T-helper 2 cell treated with Interferon-gamma antibody and Interleukin-4, amounts not matched to agents 5 μg/mL and 100 μg/mL, for 36 hours (primary cell): ENCODE data around the gene SLC7A5.

Experiments
- DNase-seq: peaks from one replicate; pipeline ENCODE4 v3.0.0; 2021; ENCODE audit warnings: low spot score
- H3K27ac Mint-ChIP-seq: one replicate; pipeline ENCODE4 v1.8.0; 2021; ENCODE audit warnings: mild to moderate bottlenecking, mixed read lengths
- H3K27me3 Mint-ChIP-seq: one replicate; pipeline ENCODE4 v1.8.0; 2021; ENCODE audit warnings: low read depth, mixed read lengths
- H3K36me3 Mint-ChIP-seq: one replicate; pipeline ENCODE4 v1.8.0; 2021; ENCODE audit warnings: low read depth, mixed read lengths
- H3K4me1 Mint-ChIP-seq: one replicate; pipeline ENCODE4 v1.8.0; 2021; ENCODE audit warnings: low read depth, mixed read lengths
- H3K4me3 Mint-ChIP-seq: one replicate; pipeline ENCODE4 v1.8.0; 2022; ENCODE audit warnings: mild to moderate bottlenecking, moderate library complexity, mixed read lengths
- H3K9me3 Mint-ChIP-seq: one replicate; pipeline ENCODE4 v1.8.0; 2021; ENCODE audit warnings: mixed read lengths

Gene SLC7A5

DNA sequence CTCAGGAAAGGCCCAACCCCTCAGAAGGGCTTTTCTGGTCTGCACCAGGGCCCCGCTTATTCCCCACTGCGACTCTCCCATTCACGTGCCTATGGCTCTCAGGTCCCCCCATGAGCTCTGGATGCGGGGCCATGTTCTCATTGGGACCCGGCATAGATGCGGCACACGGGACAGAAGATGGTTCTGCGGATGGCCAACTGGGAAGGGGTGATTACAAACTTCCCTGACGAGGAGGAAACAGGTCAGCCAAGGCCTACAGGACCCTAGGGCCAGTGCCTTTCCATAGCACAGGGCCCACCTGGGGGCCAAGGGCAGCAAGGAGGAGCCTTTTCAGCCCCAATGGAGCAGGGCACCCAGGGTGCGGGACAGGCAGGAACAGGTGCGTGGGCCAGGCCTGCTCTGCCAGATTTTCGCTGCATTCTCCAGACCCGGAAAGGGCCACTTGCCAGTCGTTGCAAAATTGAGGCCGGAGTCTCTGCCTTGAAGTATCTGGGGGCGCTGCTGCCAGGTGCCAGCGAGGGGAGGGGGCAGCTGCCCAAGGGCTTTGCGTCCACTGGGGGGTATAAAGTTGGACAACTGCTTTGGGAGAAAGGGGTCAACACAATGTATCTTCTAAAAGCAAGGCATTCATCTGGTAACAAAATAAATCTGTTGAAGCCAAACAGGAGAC, 20.5 kb downstream of the SLC7A5 start:
- Mint-ChIP-seq H3K4me3 (no peak overlapping the region), H3K4me1 (peaks cover 18% of the 10 kb centered on the region), H3K36me3 (peaks cover 40% of the 10 kb centered on the region), H3K9me3 (no peaks in the 10 kb centered on the region), H3K27ac (no peak overlapping the region), H3K27me3 (no peaks in the 10 kb centered on the region)
- no peak for DNase-seq

DNA sequence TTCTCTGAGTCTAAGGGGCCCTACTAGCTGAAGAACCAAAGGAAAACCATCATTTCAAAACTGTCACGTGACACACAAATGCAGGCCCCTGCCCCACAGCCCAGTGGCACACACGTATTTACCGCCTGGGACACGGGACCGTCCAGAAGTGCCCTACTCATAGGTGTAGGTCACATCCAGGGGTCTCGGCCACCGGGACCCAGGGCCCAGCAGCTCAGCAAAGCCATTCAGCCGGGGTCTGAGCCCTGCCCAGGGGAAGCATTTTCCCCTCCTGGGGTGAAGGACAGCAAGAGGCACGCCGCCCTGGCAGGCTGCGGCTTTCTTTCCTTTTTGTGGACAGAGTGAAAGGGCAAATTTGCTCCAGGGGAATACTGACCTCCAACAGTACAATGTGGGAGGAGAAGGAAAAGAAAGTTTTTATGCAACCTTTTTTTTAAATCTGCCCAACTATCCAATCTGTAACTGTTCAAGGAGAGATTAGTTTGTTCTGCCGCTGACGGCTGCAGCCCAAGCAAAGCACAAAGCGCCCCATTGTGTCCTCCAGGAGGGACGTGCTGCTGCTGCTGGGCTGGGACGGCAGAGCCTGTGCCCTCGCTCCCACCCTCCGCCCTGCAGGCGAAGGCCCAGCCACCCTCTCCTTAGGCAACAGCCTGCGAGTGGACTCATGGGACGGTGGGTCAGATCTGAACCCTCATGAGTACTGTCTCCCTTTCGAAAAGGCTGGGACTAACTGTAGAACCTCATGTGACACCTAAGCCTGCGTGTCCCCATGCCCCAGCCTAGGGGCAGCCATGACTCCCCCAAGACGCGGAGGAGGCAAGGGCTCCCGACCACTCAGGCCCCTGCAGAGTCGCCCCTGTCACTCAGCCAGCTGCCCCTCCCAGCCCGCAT, 21.3 kb downstream of the SLC7A5 start:
- Mint-ChIP-seq H3K27ac (no peak overlapping the region), H3K9me3 (no peaks in the 10 kb centered on the region)

DNA sequence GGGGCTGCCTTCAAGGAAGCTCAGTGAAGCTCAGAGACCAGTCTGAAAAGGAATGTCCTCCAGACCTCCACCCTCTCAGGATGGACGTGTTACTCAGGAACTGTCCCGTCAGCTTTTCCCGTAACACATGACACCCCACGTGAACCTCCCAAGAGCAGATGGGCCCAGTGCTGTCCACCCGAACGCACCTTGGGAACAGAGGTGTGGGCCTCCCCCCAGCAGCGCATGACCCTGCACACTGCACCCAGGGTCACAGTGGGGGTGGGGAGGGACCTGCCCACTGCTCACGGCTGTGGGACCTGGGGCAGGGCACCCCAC, 21.9 kb downstream of the SLC7A5 start:
- no peak for DNase-seq
- H3K36me3 Mint-ChIP-seq, result peaks cover 40% of the 10 kb centered on the region
- H3K27me3 Mint-ChIP-seq, result no peaks in the 10 kb centered on the region
- H3K4me1 Mint-ChIP-seq, result peaks cover 5% of the 10 kb centered on the region
- no peak overlapping the region for H3K27ac Mint-ChIP-seq
- no peak overlapping the region for H3K4me3 Mint-ChIP-seq
- H3K9me3 Mint-ChIP-seq, result no peaks in the 10 kb centered on the region

More for the DNA sequence above, 21.3 kb downstream of the SLC7A5 start:
- no peak for DNase-seq
- Mint-ChIP-seq H3K36me3 (peaks cover 37% of the 10 kb centered on the region), H3K4me1 (peaks cover 11% of the 10 kb centered on the region), H3K4me3 (no peak overlapping the region), H3K27me3 (no peaks in the 10 kb centered on the region)

DNA sequence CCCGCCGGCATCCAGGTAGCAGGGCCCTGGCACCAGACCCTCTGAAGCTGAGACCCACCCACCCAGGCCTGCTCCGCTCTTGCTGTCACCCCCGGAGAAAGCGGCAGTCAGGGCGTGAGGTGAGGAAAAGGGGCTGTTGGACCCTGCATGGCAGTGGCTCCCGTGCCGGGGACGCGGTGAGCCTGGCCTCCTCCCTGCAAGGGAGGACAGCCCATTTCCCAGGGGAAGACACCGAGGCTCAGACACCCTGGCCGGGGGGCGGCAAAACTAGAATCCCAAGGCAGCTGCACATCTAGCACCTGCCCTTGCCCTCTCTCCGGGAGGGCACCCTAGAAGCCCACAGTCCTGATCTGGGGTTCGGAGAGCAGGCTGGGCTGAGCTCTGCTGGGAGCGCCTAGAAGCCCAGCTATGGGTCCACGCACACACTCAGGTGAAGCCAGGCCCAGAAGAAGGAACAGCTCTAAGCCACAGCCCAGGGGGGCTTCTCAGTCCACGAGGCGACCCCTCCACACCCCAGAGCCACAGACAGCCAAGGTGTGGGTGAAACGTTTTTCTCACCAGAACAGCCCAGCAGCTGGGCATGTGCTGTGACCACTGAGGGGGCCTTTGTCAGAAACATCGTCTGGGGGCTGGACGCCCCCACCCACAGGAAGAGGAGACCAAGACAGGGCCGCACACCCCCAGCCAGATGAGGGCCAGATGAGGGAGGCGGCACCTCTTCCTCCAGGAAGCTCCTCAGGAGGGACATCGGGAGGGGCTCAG, 22.4 kb downstream of the SLC7A5 start:
- Mint-ChIP-seq H3K4me1 (peaks cover 2% of the 10 kb centered on the region), H3K4me3 (no peak overlapping the region), H3K9me3 (no peaks in the 10 kb centered on the region), H3K27ac (no peak overlapping the region), H3K36me3 (peaks cover 41% of the 10 kb centered on the region), H3K27me3 (no peaks in the 10 kb centered on the region)
- DNase-seq, result no peak

DNA sequence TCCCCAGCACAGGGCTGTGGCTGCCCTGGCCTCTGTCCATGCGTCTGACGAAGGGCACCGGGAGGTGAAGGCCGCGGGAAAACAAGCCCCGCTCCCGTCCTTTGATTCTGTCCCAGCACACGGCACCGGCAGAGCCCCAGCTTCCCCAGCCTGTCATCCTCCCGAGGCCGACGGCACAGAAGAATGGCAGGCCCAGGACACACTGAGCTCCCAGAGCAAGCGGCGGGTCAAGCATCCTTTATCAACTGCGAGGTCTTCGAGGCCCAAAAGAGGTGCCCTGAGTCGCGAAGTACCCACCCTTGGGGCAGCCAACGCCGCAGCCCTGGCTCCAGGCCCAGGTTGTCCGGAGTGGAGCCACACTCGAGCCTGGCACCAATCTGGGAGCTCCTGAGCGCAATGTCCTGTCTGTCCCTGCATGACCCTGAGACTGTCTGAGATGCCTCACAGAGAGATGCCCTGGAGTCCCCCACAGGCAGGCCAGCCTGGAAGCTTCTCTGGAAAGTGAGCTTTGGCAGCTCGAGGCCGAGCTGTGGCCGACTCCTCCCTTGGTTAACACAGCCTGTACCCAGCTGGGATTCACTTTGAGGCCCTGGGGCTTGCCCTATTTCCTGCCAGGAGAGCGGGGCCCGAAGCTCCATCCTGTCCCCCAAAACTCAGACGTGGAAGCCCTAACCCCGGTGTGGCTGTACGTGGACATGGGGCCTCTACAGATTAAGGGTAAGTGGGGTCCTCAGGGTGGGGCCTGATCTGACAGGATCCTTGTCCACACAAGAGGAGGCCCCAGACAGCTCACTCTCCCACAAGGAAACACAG, 23.3 kb downstream of the SLC7A5 start:
- Mint-ChIP-seq H3K27me3 (no peaks in the 10 kb centered on the region), H3K4me3 (no peak overlapping the region), H3K9me3 (no peaks in the 10 kb centered on the region), H3K36me3 (peaks cover 39% of the 10 kb centered on the region), H3K27ac (no peak overlapping the region), H3K4me1 (peaks cover 2% of the 10 kb centered on the region)
- no peak for DNase-seq

DNA sequence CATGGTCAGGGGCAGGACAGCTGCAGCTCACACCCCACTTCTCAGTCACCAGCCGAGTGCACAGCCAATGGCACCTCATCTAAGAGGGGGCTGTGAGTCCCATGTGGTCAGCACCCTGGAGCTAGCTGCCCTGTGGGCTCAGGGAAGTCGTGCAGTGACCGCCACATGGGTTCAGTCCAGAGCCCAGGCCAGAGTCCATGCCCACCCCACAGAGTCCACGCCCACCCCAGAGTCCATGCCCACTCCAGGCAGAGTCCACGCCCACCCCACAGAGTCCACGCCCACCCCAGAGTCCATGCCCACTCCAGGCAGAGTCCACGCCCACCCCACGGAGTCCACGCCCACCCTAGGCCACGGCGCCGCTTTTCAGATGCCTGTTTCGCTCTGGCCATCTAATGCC, 24.1 kb downstream of the SLC7A5 start:
- H3K27ac Mint-ChIP-seq, result no peak overlapping the region
- no peak for DNase-seq
- H3K4me3 Mint-ChIP-seq, result no peak overlapping the region
- H3K27me3 Mint-ChIP-seq, result no peaks in the 10 kb centered on the region
- H3K36me3 Mint-ChIP-seq, result peaks cover 33% of the 10 kb centered on the region
- H3K9me3 Mint-ChIP-seq, result no peaks in the 10 kb centered on the region
- peaks cover under 1% of the 10 kb centered on the region for H3K4me1 Mint-ChIP-seq

DNA sequence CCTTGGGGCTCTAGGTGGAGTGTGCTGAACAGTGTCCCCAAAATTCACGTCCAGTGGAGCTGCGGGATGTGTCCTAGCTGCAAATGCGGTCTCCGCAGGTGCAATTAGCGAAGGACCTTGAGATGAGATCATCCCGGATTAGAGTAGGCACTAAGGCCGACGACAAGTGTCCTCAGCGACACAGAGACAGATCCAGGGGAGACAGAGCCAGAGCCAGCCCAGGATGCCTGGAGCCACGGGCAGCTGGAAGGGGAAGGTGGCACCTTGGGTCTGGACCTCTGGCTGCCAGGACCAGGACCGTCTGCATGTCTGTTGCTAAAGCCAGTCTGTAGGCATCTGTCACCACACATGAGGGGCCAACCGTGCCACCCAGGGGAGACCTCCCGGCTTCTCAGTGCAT, 24.5 kb downstream of the SLC7A5 start:
- Mint-ChIP-seq H3K4me3 (no peak overlapping the region), H3K36me3 (peaks cover 31% of the 10 kb centered on the region)

DNA sequence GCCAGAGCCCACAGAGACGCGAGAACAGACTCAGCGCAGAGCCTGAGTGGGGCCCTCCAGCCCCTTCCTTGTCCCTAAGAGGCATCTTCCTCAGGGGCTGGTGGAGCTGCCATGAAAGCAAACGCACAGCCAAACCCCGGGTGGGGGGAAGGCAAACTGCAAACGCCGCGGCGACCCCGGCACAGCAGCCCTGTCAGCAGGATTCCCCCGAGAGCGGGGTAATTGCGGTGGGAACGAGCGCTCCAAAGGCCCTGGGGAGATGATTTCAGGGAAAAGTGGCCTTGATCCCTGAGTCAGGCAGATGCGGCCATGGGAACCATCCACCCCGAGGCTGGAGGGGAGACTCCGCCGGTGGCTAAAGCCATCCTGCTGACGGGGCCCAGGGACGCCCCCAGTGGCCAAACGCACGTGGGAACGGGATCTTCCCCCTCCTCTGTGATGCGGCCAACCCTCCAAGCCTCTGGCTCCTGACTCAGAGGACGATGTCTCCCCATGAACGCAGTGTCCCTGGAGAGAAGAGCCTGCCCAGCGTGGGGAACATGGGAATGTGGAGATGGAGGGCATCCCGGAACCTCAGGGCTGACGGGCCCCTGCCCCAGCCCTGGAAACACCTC, 25.1 kb downstream of the SLC7A5 start:
- DNase-seq, result no peak
- Mint-ChIP-seq H3K27me3 (no peaks in the 10 kb centered on the region), H3K27ac (no peak overlapping the region), H3K9me3 (no peaks in the 10 kb centered on the region), H3K4me1 (no peaks in the 10 kb centered on the region), H3K36me3 (peaks cover 31% of the 10 kb centered on the region), H3K4me3 (no peak overlapping the region)

More for the DNA sequence above, 24.5 kb downstream of the SLC7A5 start:
- no peaks in the 10 kb centered on the region for H3K9me3 Mint-ChIP-seq
- H3K27me3 Mint-ChIP-seq, result no peaks in the 10 kb centered on the region
- no peak for DNase-seq
- no peak overlapping the region for H3K27ac Mint-ChIP-seq
- no peaks in the 10 kb centered on the region for H3K4me1 Mint-ChIP-seq

DNA sequence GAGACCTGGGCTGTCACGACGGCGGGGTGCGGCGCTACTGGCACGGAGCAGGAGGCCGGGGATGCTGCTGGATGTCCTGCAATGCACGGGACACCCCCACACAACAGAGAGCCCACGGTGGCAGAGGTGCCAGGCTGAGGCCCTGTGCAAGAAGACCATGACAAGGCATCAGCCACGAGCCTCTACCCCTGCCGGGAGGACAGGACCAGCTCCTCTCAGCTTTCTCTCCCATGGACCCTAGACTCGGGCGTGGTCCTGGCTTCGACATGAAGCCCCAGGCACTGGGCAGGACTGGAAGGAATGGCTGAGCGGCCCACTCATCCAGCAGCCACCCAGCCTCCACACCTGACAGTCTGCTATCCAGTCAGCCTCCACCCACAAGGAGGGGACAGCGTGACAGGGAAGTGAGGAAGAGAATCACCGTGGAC, 25.6 kb downstream of the SLC7A5 start:
- Mint-ChIP-seq H3K27me3 (no peaks in the 10 kb centered on the region), H3K4me3 (no peak overlapping the region), H3K36me3 (peaks cover 28% of the 10 kb centered on the region), H3K27ac (no peak overlapping the region), H3K4me1 (no peaks in the 10 kb centered on the region), H3K9me3 (no peaks in the 10 kb centered on the region)
- no peak for DNase-seq

DNA sequence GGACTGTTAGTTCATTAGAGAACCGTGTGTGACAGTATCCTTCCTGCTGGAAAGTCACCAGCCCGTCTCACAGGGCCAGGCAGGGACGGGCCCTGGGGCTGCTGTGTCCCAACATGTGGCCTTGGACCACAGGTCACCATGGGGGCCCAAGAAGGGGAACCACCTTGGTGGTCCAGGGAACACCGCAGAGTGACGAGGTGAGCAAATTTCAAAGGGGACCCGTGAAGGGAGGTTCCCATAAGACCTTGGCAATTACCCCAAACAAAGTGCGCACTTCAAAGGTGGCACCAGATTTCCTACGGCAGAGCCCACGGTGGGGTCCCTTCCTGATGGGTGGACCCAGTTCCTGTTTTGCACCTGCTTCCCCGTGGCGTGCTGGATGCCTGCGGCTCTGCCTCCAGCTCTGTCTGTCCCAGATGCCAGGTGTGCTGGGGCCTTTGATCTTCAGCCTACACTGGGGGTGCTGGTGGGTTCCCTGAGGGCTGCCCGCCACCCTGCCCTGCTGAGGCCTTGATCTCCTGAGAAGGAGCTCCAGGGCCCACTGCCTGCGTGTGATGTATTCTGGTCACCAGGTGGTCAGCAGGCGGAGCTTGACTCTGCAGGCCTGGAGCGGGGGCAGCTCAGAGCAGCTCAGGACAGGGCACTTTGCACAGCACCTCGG, 27.0 kb downstream of the SLC7A5 start:
- Mint-ChIP-seq H3K4me3 (no peak overlapping the region), H3K4me1 (no peaks in the 10 kb centered on the region), H3K36me3 (peaks cover 20% of the 10 kb centered on the region), H3K27me3 (no peaks in the 10 kb centered on the region), H3K9me3 (no peaks in the 10 kb centered on the region), H3K27ac (peak overlapping the region; percentile 10)
- DNase-seq, result no peak

DNA sequence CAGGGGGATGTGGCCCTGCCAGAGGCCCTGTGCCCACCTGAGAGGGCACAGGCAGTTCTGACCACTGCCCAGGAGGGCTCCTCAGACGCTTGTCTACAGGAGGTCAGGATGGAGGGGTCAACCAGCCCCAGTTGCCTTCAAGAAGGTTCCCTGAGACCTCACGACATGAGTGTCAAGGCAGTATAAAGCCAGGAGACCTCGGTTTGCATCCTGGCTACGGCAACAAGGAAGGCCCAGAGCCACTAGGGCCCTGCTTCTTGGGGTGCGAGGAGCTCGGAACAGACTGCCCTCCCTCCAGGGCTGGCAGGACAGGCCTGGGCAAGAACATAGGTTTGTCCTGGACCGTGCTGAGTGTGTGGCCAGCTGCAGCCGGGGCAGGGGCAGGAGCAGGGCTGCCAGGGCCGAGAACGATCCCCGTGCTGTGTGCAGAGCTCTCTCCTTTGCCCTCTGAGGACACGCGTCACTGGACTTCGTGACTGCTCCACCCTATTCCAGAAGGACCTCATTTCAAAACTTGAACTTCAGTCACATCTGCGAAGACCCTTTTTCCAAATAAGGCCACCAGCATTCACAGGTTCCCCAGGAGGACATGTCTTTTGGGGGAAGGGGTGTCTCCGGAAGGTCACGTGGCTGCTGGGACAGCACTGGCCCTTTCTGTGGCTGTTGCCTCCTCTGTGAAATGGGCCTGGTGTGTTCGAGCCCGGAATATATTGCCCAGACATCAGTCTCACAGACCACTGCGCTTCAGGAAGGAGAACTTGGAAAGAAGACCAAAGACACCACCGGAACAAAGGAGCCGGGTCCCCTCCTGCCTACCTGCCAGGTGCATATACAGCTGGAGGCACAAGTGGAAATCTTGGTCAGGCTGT, 27.7 kb downstream of the SLC7A5 start:
- Mint-ChIP-seq H3K4me1 (peaks cover 3% of the 10 kb centered on the region), H3K27me3 (no peaks in the 10 kb centered on the region), H3K27ac (peak overlapping the region; percentile 10), H3K36me3 (peaks cover 23% of the 10 kb centered on the region), H3K9me3 (no peaks in the 10 kb centered on the region), H3K4me3 (no peak overlapping the region)
- DNase-seq, result no peak

DNA sequence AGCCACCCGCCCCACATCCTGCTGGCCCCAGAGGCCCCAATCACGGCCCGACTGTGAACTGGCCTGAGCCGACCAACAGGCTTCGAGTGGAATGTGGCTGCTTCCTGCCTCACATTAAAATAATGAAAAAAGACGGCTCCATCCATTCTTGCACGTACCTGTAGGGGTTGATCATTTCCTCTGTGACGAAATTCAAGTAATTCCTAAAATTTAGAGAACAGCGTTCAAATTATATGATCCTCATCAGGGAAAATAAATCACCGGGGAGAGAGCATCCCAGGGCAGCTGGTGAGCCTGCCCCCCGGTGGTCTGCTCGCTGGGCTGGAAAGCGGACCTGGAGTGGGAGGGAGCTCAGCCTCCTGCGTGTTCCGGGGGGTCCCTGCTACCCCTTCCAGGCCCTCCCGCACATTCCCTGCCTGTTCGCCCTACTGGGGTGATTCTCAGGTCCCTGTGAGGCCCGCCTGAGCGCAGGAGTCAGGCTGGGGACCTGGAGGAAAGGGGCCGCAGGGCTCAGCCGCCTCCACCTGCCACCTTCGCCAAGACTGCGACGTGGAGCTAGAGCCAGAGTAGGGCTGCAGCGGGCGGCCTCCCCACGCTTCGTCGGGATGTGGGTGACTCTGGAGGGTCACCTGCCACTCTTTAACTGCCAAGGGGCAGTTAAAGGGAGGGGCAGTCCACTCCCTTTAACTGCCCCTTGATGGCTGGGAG, 28.9 kb downstream of the SLC7A5 start:
- Mint-ChIP-seq H3K4me3 (no peak overlapping the region), H3K36me3 (peaks cover 26% of the 10 kb centered on the region), H3K27me3 (no peaks in the 10 kb centered on the region), H3K4me1 (peaks cover 3% of the 10 kb centered on the region), H3K9me3 (no peaks in the 10 kb centered on the region), H3K27ac (no peak overlapping the region)
- no peak for DNase-seq
